SU-DHL-6 (cell line): ENCODE results near the gene MYOF.

Source experiments
- CTCF ChIP-seq: fragments of 200-600 bp; sonication (generic); IDR thresholded peaks from one replicate; pipeline ENCODE4 v1.5.1; 2017; ENCODE audit warnings: antibody characterized with exemption, mild to moderate bottlenecking, low read length, moderate library complexity; ENCODE audit not compliant: insufficient read depth, poor library complexity, severe bottlenecking
- EZH2phosphoT487 ChIP-seq: fragments of 200-600 bp; sonication (generic), shearing (Covaris generic); conservative IDR thresholded peaks from 2 replicates; pipeline ENCODE4 v1.6.1; 2018; ENCODE audit warnings: mild to moderate bottlenecking, antibody characterized with exemption, low read length, moderate library complexity, mixed read lengths

DNA sequence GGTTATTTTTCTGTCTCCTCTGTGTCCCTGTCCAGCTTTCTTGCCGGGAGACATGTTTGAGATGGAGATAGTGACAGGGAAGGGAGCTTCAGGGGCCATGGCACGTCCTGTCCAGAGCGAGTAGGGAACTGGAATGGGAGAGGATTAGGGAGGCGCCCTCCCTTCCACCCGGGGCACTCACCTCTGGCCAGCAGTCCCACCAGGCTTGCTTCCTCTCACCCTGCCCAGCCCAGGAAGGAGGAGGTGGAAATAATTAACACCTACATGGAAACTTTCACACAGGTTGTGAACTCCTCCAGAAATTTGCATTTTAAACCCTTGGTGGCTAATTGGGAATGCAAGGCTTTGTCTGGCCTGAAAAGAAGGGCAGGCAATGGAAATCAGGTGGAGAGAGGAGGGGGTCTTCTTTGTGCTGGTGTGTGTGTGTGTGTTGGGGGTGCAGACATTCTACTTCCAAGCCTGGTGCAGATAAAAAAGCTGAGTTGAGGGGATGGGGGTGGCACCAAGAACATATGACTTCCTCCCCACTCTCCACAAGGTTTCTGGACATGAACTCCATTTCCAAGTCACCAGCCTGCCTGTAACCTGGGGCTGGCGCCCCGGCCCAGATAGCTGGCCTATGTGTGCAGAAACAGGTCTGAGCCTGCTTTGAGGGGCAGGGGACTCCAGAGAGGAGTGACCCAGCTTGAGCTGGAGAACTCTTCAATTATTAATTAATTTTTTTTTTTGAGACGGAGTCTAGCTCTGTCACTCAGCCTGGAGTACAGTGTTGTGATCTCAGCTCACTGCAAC, 209.1 kb downstream of the MYOF start:
- TF ChIP-seq CTCF (no peak), EZH2phosphoT487 (no peak)
